Glutamatergic neuron (in vitro differentiated cells): ENCODE data around the gene AGAP1. TPM values are rescaled to one million over a fixed set of nuclear protein-coding genes. Genes with fewer than 3 reads are reported as not detected.

Experiments used
- DNase-seq: peaks from one replicate; pipeline ENCODE4 v3.0.0; 2022
- H3K27ac Mint-ChIP-seq: one replicate; pipeline ENCODE4 v1.8.0; 2020; ENCODE audit warnings: mild to moderate bottlenecking, mixed read lengths, inconsistent platforms; ENCODE audit not compliant: unreplicated experiment
- H3K27me3 Mint-ChIP-seq: one replicate; pipeline ENCODE4 v1.8.0; 2020; ENCODE audit warnings: mild to moderate bottlenecking, moderate library complexity, mixed read lengths, inconsistent platforms; ENCODE audit not compliant: unreplicated experiment
- H3K36me3 Mint-ChIP-seq: one replicate; pipeline ENCODE4 v1.8.0; 2020; ENCODE audit warnings: mild to moderate bottlenecking, mixed read lengths, inconsistent platforms; ENCODE audit not compliant: unreplicated experiment
- H3K4me1 Mint-ChIP-seq: one replicate; pipeline ENCODE4 v1.8.0; 2020; ENCODE audit warnings: mild to moderate bottlenecking, low read depth, mixed read lengths, inconsistent platforms; ENCODE audit not compliant: unreplicated experiment
- H3K4me3 Mint-ChIP-seq: one replicate; pipeline ENCODE4 v1.8.0; 2020; ENCODE audit warnings: mild to moderate bottlenecking, mixed read lengths, inconsistent platforms; ENCODE audit not compliant: unreplicated experiment
- H3K9me3 Mint-ChIP-seq: one replicate; pipeline ENCODE4 v1.8.0; 2020; ENCODE audit warnings: mild to moderate bottlenecking, moderate library complexity, mixed read lengths, inconsistent platforms; ENCODE audit not compliant: unreplicated experiment
- CTCF ChIP-seq: fragments of 200-600 bp; sonication (generic); IDR thresholded peaks from one replicate; pipeline ENCODE4 v1.5.0; 2021; ENCODE audit not compliant: partially characterized antibody, unreplicated experiment
- total RNA-seq: library from RNA; stranded (reverse); fragmentation: NEBNext Ultra II Directional; extraction: Animal tissue kit (Norgen Biotek cat#: 25700); gene quantifications from one replicate; pipeline ENCODE4 v1.2.1, GENCODE V29; 2021; ENCODE audit not compliant: unreplicated experiment

The AGAP1 gene
- total RNA-seq, 1 donor from 2014 or later = 153 TPM

GRCh38 chr2:235449568-235449967, 44.3 kb upstream of the AGAP1 start:
- DNase-seq = no peak
- H3K36me3 Mint-ChIP-seq = no peaks in the 10 kb centered on the region
- TF ChIP-seq CTCF = no peak
- no peak overlapping the region for H3K27ac Mint-ChIP-seq
- peaks cover 6% of the 10 kb centered on the region for H3K4me1 Mint-ChIP-seq
- H3K4me3 Mint-ChIP-seq = no peak overlapping the region
- no peaks in the 10 kb centered on the region for H3K27me3 Mint-ChIP-seq
- no peaks in the 10 kb centered on the region for H3K9me3 Mint-ChIP-seq

DNA sequence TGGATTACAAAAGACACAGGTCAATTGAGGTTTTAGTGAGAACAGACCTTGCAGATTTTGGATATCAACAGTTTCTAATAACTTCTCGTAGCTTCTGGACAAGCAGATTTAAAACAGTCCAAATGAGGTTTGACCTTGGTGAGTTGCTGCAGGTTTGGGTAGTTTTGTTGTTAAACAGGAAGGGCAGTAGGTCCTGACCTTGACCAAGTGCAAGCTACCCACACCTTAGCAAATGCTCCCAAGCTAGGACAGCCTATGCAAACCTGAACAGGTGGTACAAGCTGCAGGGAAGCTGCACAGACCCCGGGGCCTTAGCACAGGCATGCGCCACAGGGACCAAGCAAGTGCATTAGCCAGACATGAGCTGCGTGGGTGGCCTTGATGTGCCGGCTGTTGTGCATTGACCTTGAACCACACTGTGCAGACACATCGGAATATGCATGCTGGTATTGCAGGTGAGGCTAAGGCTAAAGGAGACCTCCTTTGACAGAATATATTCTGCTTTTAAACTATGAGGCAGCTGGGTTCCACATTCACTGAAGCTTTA, 40.2 kb upstream of the AGAP1 start:
- no peak overlapping the region for H3K27ac Mint-ChIP-seq
- peaks cover 2% of the 10 kb centered on the region for H3K9me3 Mint-ChIP-seq
- H3K4me3 Mint-ChIP-seq = no peak overlapping the region
- no peaks in the 10 kb centered on the region for H3K36me3 Mint-ChIP-seq
- no peak for TF ChIP-seq CTCF
- H3K4me1 Mint-ChIP-seq = no peaks in the 10 kb centered on the region
- H3K27me3 Mint-ChIP-seq = peaks cover 3% of the 10 kb centered on the region
- no peak for DNase-seq

- Mint-ChIP-seq H3K27ac (no peak overlapping the region), H3K4me3 (no peak overlapping the region), H3K27me3 (peaks cover 5% of the 10 kb centered on the region), H3K9me3 (peaks cover 2% of the 10 kb centered on the region), H3K36me3 (peaks cover 13% of the 10 kb centered on the region), H3K4me1 (no peaks in the 10 kb centered on the region)
- TF ChIP-seq CTCF = no peak
- DNase-seq = no peak
Observed at GRCh38 chr2:235458839-235459273, 35.0 kb upstream of the AGAP1 start.

DNA sequence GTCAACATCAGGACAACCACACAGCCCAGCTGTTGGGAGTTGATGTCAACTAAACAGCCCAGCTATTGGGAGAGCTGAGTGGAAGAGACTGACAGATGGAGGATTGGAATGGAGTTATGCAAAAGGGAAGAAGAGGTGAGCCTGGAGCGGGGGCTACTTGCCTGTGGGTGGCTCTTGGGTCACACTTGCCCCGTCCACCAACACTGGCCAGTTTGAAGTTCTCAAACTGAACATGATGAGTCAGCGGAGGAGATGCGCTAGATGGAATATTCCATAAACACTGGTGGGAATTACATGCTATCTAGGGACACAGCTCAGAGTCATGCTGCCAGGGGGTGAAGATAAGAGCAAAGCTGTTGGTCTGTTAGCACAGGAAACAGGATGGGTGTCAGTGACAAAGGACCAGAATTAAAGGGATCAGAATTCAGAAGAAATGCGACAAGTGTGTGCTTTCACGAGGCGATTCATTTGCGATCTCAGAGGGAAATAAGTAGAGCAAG, 33.2 kb upstream of the AGAP1 start:
- H3K27ac Mint-ChIP-seq = no peak overlapping the region
- peaks cover 2% of the 10 kb centered on the region for H3K27me3 Mint-ChIP-seq
- peaks cover 2% of the 10 kb centered on the region for H3K9me3 Mint-ChIP-seq
- no peak for TF ChIP-seq CTCF
- DNase-seq = no peak
- peaks cover 13% of the 10 kb centered on the region for H3K36me3 Mint-ChIP-seq
- no peaks in the 10 kb centered on the region for H3K4me1 Mint-ChIP-seq
- H3K4me3 Mint-ChIP-seq = no peak overlapping the region

DNA sequence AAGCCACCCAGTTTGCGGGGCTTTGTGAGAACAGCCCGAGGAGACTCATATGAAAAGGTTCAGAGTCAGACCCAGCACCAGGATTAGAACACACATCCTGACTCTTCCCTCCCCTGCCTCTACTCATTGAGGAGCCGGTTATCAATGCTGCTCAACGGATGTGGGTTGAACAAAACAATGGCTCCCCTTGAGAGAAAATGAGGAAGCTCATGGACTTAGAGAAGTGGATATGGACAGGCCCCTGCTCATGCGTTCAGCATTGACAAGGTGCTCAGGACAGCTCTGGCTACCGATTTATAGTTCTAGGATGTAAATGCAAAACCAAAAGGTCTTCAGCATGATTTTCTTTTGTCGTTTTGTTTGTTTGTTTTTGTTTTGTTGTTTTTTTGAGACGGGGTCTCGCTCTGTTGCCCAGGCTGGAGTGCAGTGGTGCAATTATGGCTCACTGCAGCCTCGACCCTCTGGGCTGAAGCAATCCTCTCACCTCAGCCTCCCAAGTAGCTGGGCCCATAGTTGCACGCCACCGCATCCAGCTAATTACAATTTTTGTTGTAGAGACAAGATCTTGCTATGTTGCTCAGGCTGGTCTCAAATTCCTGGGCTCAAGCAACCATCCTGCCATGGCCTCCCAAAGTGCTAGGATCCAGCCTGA, 32.0 kb upstream of the AGAP1 start:
- Mint-ChIP-seq H3K4me1 (no peaks in the 10 kb centered on the region), H3K27me3 (peaks cover 2% of the 10 kb centered on the region), H3K4me3 (no peak overlapping the region), H3K9me3 (no peaks in the 10 kb centered on the region), H3K36me3 (peaks cover 13% of the 10 kb centered on the region), H3K27ac (no peak overlapping the region)
- no peak for DNase-seq
- no peak for TF ChIP-seq CTCF
